GM18511 (cell line): ENCODE measurements around the gene VASP.
A peak's percentile ranks its signal among the peaks of the same experiment; 100 is the strongest.

ENCODE experiments used
- ATAC-seq: cut with Tn5 transposase; IDR thresholded peaks from one replicate; pipeline ENCODE4 v1.9.1; 2021; ENCODE audit warnings: mild to moderate bottlenecking, moderate library complexity; ENCODE audit not compliant: unreplicated experiment

VASP gene

DNA sequence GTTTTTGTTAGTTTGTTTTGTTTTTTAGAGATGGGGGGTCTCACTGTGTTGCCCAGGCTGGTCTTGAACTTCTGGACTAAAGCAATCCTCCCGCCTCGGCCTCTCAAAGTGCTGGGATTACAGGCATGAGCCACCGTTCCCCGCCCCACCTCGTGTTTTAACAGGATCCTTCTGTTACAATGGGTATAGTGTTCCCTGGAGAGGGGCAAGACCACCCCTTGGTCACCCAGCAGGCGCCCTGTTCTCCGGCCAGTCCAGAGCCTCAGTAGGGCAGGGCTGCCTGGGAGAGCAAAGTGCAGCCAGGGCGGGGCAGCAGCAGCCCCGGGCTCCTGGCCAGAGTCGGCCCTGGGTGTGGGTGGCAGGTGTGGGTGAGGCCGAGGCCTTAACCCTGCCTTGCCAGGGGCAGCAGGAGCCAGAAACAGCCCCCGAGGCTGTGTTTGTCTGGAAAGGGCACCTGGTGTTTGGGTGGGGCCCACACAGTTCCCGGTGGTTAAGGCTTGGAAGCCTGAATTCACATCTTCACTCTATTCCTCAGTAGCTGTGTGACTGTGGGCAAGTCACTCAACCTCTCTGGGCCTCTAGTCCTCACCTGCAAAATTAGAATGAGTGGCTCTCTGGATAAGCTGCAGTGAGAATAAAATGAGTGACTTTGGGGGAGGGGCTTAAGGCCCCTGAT, 7.2 kb downstream of the VASP start:
- ATAC-seq = no peak

DNA sequence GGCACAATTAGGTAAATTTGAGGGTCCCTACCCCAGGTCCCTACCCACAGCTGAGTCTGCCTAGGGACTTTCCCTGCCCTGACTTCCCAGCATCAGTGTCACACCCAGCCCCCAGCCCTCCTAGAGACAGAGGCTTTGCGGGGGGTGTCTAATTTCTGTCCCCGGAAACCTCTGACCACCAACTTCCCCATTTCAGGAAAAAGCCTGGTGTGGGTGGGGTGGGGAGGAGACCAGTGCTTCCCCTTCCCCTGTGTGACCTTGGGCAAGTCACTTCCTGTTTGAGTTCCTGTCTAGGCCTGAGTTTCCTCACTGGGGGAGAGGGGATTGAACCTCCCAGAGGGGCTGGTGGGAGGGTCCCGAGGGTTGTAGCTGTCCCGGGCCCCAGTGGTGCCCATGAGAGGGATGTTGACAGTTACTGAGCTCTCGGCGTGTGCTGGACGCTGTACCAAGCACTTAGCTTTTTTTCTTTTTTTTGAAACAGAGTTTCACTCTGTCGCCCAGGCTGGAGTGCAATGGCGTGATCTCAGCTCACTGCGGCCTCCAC, 7.9 kb downstream of the VASP start:
- ATAC-seq = no peak

DNA sequence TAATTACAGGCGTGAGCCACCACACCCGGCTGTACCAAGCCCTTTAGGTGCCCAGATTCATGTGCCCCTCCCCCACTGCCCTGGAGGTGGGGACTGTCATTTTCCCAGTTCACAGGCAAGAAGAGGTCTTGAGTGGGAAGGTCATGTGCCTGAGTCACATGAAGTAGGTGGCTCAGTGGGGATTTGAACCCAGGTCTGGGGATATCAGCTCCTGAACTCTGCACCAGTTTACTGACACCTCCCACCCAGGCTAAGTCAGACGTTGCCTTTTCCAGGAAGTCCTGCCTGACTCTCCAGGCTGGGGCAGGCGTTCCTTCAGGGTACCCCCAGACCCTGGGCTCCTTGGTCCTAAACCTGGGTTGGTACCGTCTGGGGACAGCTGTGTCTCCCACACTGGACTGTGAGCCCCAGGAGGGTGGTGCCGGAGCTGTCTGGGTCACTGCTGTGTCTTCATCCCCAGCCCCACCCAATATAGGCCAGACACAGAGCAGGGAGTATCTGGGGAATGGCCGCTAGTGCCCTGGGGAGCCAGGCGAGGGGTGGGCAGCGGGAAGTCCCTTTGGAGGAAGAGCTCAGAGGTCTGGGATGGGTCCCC, 8.6 kb downstream of the VASP start:
- ATAC-seq = no peak

DNA sequence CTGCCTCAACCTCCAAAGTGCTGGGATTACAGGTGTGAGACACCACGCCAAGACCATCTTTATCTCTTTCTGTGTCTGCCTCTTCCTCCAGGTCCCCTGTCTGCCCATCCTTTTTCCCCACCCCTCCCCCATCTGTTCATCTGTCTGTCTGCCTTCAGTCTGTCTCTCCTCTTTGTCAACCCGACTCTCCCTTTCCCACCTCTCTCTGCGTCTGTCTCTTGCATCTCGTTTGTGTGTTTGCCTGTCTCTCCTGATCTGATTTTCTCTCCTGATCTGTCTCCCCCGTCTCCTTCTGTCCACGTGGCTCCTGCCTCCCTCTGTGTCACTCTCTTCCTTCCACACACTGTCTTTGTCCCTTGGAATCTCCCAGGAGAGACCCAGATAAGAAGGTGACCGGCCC, 10.0 kb downstream of the VASP start:
- no peak for ATAC-seq

DNA sequence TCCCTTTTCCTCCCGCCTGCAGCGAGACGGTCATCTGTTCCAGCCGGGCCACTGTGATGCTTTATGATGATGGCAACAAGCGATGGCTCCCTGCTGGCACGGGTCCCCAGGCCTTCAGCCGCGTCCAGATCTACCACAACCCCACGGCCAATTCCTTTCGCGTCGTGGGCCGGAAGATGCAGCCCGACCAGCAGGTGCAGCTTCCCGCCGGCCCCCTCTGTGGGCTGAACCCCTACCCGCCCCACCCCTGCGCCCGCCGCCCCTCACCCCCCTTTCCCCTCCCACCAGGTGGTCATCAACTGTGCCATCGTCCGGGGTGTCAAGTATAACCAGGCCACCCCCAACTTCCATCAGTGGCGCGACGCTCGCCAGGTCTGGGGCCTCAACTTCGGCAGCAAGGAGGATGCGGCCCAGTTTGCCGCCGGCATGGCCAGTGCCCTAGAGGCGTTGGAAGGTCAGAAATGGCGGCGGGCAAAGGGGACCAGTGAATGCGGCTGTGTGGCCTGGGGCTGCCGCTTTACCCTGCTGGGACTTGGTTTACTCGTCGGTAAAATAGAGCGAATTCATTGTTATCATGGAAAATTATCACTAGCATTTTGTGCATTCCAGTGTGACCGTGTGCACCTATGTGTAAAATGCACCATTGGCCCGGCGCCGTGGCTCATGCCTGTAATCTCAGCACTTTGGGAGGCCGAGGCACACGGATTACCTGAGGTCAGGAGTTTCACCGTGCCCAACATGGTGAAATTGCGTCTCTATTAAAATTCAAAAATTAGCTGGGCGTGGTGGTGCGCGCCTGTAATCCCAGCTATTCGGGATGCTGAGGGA, 10.6 kb downstream of the VASP start:
- no peak for ATAC-seq

DNA sequence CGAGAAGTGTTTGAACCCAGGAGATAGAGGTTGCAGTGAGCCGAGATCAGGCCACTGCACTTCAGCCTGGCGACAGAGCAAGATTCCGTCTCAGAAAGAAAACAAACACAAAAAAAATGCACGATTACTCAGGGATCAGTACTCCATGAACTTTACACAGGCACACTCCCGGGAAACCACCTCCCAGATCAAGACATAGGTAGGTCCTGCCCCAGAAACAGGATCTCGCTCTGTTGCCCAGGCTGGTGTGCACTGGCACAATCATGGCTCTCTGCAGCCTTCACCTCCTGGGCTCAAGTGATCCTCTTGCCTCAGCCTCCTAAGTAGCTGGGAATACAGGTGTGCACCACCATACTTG, 11.2 kb downstream of the VASP start:
- no peak for ATAC-seq

DNA sequence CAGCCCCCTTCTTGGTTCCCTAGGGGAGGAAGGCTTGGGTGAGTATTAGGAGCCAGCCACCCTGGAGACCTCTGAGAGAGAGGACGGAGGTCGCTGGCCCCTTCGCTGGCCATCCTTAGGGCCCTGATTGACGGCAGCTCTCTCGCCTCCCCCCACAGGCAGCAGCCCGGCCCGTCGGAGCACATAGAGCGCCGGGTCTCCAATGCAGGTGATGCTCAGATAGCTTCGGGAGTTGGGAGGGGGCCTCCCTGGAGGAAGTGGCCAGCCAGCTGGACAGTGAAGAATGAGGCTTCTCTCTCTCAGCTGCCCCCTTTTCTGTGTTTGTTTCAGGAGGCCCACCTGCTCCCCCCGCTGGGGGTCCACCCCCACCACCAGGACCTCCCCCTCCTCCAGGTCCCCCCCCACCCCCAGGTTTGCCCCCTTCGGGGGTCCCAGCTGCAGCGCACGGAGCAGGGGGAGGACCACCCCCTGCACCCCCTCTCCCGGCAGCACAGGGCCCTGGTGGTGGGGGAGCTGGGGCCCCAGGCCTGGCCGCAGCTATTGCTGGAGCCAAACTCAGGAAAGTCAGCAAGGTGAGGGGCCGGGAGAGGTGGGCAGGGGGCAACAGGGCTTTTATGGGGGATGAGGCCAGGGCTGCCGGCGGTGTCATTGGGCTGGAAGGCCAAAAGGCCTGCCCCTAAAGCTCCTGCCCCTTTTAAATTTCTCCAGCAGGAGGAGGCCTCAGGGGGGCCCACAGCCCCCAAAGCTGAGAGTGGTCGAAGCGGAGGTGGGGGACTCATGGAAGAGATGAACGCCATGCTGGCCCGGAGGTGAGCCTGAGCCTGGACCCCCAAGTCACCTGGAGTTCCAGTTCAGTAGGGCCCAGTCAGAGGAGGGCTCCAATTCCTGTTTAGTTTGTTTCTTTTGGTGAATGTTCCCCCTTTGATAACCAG, 15.0 kb downstream of the VASP start:
- no peak for ATAC-seq

DNA sequence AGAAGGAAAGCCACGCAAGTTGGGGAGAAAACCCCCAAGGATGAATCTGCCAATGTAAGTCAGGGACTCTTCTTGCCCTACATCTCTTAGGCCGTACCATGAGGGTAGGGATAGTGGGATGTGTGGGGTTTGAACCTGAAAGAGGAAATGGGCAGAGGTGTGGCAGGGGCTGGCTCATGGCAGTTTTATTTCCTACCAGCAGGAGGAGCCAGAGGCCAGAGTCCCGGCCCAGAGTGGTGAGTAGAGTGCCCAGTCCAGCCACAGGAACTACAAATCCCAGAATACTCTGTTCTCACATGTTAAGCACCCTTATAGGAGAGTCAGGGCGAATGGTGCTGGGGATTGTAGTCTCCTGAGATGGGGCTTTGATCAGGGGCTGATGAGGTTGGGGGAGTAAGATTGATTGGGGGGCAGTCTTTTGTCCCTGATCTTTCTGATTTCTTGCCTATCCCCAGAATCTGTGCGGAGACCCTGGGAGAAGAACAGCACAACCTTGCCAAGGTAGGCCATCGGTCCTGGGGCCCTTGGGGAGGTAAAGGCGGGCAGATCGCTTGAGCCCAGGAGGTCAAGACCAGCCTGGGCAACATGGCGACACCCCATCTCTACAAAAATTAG, 16.5 kb downstream of the VASP start:
- ATAC-seq = peak; percentile 73

DNA sequence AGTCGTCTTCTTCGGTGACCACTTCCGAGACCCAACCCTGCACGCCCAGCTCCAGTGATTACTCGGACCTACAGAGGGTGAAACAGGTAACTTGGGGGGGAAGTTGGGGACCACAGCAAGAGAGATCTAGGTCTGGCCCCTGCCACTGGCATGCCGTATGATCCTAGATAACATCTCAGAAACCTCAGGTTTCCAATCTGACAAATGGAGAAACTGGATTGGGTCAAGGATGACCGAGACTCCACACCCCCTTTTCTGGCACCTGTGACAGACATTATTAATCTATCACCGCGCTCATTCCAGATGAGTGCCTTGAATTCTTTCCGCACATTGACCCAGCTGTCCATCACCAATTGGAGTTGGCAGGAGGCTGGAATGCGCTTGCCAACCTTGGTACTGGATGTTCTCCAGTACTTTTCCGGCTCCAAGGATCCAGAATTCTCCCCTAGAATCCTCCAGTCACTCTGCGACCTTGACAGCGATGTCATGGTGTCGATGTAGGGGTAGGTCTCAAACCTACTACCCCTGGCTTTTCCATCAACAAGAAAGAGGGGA, 17.4 kb downstream of the VASP start:
- no peak for ATAC-seq

DNA sequence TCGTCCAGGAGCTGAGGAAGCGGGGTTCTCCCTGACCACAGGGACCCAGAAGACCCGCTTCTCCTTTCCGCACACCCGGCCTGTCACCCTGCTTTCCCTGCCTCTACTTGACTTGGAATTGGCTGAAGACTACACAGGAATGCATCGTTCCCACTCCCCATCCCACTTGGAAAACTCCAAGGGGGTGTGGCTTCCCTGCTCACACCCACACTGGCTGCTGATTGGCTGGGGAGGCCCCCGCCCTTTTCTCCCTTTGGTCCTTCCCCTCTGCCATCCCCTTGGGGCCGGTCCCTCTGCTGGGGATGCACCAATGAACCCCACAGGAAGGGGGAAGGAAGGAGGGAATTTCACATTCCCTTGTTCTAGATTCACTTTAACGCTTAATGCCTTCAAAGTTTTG, 18.9 kb downstream of the VASP start:
- no peak for ATAC-seq

DNA sequence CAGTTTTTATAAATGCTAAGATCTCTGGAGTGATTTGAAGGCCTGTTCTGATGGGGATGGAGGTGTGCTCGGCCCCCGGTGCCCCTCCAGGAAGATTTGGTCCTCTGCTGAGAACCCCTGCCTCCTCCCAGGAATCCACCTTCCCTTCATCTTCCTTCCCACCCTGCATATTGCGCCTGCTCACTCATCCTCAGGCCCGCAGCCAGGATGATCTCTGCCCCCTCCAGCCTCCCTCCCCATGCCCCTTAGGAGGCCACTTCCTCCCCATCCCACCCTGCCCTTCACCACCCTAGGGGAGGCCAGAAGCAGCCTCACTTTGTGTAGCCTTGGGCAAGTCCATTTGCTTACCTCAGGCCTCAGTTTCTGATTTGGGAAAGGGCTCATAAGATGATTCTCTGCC, 19.7 kb downstream of the VASP start:
- no peak for ATAC-seq

DNA sequence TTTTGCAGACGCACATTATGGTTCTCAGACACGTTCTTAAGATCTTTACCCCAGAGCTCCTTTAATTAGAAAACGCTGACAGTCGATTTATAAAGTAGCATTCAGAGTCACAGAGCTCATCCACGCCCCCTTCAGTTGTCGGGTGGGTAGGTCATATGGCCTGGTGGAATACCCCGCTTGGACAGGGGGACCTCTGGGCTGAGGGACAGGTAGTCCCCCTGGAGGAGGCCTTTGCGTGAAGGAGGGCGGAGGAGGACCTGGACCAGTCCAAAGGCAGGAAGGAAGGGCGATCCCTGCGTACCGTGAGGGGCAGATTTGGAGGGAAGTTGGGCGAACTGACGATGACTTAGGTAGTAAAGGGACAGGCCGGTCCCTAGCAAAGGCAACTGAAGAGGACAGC, 20.5 kb downstream of the VASP start:
- ATAC-seq = no peak

DNA sequence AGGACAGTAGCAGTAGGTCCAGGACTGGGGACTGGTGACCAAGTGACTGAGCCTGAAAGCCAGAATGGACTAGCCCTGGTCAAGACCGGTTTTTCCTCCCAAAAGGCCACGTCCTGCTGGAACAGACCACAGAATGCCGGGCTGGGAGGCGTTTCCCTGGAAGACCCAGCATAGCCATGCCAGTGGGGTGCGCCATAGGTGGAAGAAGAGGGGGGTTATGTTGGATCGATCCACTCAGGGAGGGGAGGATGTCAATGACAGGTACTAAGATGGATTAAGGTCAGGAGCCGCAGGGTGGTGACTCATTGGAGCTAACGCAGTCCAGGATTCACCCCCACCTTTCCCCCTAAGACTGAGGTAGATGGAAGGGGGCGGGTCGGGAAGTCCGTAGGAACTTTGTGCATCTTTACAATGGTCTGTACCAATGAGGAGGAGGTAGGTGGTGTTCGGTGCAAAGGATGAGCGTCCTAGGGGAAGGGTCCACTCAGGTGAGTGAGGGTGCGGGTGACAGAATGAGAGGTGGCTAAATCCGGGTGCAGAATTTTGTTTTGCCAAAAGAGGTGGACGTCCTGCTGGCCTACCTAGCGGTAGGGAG, 21.0 kb downstream of the VASP start:
- ATAC-seq = no peak

DNA sequence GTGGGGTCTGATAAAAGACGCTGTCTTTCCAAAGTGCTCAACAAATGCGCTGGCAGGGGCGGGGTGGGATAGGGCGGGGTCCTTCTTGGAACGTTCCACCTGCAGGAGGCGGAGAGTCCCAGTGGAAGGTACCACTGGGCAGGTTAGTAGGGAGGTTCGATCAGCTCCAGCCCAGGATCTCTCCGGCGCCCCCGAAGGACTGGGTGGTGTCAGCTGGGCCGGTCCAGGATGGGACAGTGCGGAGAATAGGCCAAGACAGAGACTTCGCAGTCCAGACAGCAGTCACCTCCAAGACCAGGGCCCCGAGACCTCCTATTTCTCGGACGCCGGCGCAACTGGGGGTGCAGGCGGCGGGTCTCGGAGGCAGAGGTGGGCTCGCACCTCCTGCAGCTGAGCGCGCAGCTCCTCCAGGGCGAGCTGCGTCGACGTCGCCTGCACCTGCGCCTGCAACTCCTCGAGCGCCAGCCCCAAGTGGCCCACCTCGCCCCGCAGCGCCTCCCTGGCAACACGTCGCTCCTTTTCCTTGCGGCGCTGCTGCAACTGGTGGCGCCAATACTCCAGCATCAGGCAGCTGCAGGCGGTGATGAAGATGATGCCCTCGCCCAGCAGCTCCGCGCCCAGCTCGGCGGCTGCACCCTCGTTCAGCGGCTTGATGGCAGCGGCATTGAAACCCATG, 21.6 kb downstream of the VASP start:
- ATAC-seq = no peak

DNA sequence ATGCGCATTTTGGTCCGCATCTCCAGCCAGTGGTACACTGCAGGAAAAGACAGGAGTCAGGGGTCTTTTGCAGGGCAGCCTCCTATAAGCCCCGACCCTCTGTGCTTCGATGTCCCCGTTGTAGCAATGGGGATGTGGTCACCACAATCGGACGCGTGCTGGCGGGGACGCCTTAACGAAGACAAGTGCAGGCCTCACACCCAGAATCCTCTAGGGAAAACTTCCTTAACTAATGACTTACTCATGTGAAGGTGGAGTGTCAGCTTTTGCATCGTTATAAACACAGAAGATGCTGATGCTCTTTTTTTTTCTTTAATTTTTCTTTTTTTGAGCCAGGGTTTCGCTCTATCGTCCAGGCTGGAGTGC, 22.1 kb downstream of the VASP start:
- no peak for ATAC-seq

DNA sequence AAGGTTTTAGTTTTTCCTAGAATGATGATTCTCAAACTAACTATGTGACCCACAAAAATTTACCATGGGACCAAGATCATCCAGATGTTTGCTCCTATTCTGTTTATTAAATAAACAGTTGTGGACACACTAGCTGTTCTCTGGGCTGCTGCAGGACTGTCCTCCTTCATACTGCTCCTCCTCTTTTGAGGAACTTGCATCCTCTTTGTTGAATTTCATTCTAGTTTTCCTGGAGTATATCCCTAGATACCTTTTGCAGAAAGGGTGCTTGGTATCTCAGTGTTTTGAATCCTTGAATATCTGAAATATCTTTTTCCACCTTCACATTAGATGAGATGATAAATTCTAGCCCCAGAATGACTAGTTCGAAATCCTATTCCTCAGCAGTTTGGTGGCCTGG, 24.1 kb downstream of the VASP start:
- no peak for ATAC-seq

DNA sequence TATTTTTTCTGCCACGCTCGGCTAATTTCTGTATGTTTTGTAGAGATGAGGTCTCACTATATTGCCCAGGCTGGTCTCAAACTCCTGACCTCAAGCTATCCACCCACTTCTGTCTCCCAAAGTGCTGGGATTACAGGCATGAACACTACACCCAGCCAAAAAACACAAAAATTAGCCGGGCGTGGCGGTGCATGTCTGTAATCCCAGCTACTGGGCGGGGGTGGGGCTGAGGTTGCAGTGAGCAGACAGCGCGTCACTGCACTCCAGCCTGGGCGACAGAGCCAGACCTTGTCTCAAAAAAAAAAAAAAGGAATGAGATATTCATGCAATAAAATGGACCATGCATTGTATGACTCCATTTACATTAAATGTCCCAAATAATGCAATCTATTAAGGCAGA, 32.2 kb downstream of the VASP start:
- ATAC-seq = no peak

DNA sequence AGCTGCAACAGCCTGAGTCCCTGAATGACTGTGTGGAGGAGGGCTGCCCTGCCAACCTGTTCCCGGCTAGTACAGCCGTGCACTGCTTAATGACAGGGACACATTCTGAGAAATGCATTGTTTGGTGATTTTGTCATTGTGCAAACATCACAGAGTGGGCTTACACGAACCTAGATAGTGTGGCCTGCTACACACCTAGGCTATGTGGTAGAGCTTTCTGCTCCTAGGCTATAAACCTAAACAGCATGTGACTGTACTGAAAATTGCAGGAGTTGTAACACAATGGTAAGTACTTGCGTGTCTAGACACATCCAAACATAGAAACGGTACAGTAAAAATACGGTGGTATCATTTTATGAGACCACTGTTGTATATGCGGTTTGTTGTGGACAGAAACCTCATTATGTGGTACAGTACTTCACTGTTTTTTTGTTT, 35.0 kb downstream of the VASP start:
- no peak for ATAC-seq

DNA sequence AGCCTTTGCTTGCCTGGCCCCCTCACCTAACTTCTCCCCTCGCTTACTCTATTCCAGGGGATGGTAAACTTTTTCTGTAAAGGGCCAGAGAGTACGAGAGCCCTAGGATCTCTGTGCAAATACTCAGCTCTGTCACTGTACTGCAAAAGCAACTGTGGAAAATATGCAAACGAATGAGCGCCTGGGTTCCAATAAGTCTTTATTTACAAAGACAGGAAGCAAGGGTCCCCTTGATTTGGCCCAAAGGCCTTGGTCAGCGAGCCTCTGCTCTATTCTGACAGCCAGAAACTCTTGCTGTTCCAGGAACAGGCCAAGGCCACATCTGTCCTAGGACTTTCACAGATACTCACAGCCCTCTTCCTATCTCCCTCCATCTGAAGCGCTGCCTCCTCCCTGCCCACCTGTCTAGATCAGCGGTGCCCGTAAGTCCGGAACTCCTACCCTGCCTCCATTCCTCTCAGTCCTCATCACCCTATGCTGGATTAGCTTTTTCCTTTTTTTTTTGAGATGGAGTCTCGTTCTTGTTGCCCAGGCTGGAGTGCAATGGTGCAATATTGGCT, 40.0 kb downstream of the VASP start:
- ATAC-seq = no peak
